Activated CD4-positive, CD25-positive, alpha-beta regulatory T cell treated with anti-CD3 and anti-CD28 coated beads, Interleukin-2, amount 50 U/mL, for 16 hours (primary cell): ENCODE measurements around the gene PNMA6F.
"Not testable (repeated sequence)": the region's sequence is repeated elsewhere in the genome, so short reads cannot be mapped to it uniquely, and the experiment has no call there.

ENCODE experiments used
- DNase-seq: peaks from one replicate; pipeline ENCODE4 v3.0.0-alpha.2; 2020; ENCODE audit warnings: low read depth, low spot score

PNMA6F gene

GRCh38 chrX:153302796-153303195 lies 18.8 kb downstream of the PNMA6F start:
- no peak for DNase-seq

- DNase-seq, result no peak
Observed at GRCh38 chrX:153301746-153302145, 19.8 kb downstream of the PNMA6F start.

GRCh38 chrX:153299855-153300254 lies 21.7 kb downstream of the PNMA6F start:
- DNase-seq, result no peak

- DNase-seq, result no peak
Observed at GRCh38 chrX:153297376-153297775, 24.2 kb downstream of the PNMA6F start.

- DNase-seq, result not testable (repeated sequence)
Observed at GRCh38 chrX:153293485-153294071, 28.0 kb downstream of the PNMA6F start.

- not testable (repeated sequence) for DNase-seq
Observed at GRCh38 chrX:153288807-153289206, 32.8 kb downstream of the PNMA6F start.

- DNase-seq, result not testable (repeated sequence)
Observed at GRCh38 chrX:153285678-153286077, 35.9 kb downstream of the PNMA6F start.

GRCh38 chrX:153283982-153284381 lies 37.6 kb downstream of the PNMA6F start:
- not testable (repeated sequence) for DNase-seq

- not testable (repeated sequence) for DNase-seq
Observed at GRCh38 chrX:153281784-153282183, 39.8 kb downstream of the PNMA6F start.

GRCh38 chrX:153279304-153279703 lies 42.3 kb downstream of the PNMA6F start:
- DNase-seq, result not testable (repeated sequence)

- not testable (repeated sequence) for DNase-seq
Observed at GRCh38 chrX:153276049-153276448, 45.5 kb downstream of the PNMA6F start.

- DNase-seq, result not testable (repeated sequence)
Observed at GRCh38 chrX:153275418-153275817, 46.1 kb downstream of the PNMA6F start.

GRCh38 chrX:153272584-153272983 lies 49.0 kb downstream of the PNMA6F start:
- not testable (repeated sequence) for DNase-seq

- DNase-seq, result not testable (repeated sequence)
Observed at GRCh38 chrX:153272070-153272469, 49.5 kb downstream of the PNMA6F start.
